Stromal cell of bone marrow (primary cell): Measurements from ENCODE around the gene PDE2A.

Experiments used
- DNase-seq: peaks from one replicate; pipeline ENCODE4 v3.0.0-alpha.2; 2012; ENCODE audit warnings: low read depth

PDE2A gene

GRCh38 chr11:72704028-72704782, 30.0 kb upstream of the PDE2A start:
- DNase-seq, result no peak

- peak; percentile 77 for DNase-seq
Measured at GRCh38 chr11:72703267-72704008, 29.2 kb upstream of the PDE2A start.

- DNase-seq, result no peak
Measured at GRCh38 chr11:72702577-72703241, 28.5 kb upstream of the PDE2A start.

- no peak for DNase-seq
Measured at GRCh38 chr11:72702096-72702495, 27.9 kb upstream of the PDE2A start.

GRCh38 chr11:72701466-72701865, 27.2 kb upstream of the PDE2A start:
- DNase-seq, result no peak

GRCh38 chr11:72700146-72700545, 25.9 kb upstream of the PDE2A start:
- peak; percentile 60 for DNase-seq

GRCh38 chr11:72697814-72698213, 23.6 kb upstream of the PDE2A start:
- DNase-seq, result no peak

GRCh38 chr11:72696866-72697700, 22.9 kb upstream of the PDE2A start:
- no peak for DNase-seq

- no peak for DNase-seq
Measured at GRCh38 chr11:72695354-72695753, 21.1 kb upstream of the PDE2A start.

- DNase-seq, result no peak
Measured at GRCh38 chr11:72693271-72693968, 19.2 kb upstream of the PDE2A start.

- DNase-seq, result no peak
Measured at GRCh38 chr11:72692498-72693237, 18.4 kb upstream of the PDE2A start.

- DNase-seq, result no peak
Measured at GRCh38 chr11:72690166-72690565, 15.9 kb upstream of the PDE2A start.

GRCh38 chr11:72688929-72689328, 14.7 kb upstream of the PDE2A start:
- no peak for DNase-seq

GRCh38 chr11:72688486-72688885, 14.3 kb upstream of the PDE2A start:
- DNase-seq, result no peak

- DNase-seq, result no peak
Measured at GRCh38 chr11:72687326-72687725, 13.1 kb upstream of the PDE2A start.

GRCh38 chr11:72686639-72687220, 12.5 kb upstream of the PDE2A start:
- no peak for DNase-seq

GRCh38 chr11:72685560-72686480, 11.6 kb upstream of the PDE2A start:
- DNase-seq, result no peak

GRCh38 chr11:72684236-72684912, 10.2 kb upstream of the PDE2A start:
- DNase-seq, result peak; percentile 31

GRCh38 chr11:72683782-72684200, 9.6 kb upstream of the PDE2A start:
- peak; percentile 10 for DNase-seq
